DND-41 (cell line): ENCODE measurements around the gene TGM4.
"Not testable (repeated sequence)": the region's sequence is repeated elsewhere in the genome, so short reads cannot be mapped to it uniquely, and the experiment has no call there.

Source experiments
- EZH2 ChIP-seq: IDR thresholded peaks from 3 replicates; pipeline ENCODE4 v1.6.1; 2012; ENCODE audit warnings: borderline replicate concordance, low read depth, mild to moderate bottlenecking, moderate library complexity, low read length, inconsistent platforms; ENCODE audit not compliant: severe bottlenecking
- TF ChIP-seq, protein P1 (sequence below): IDR thresholded peaks from 2 replicates; pipeline ENCODE4 v1.5.1; 2012; ENCODE audit warnings: borderline replicate concordance, low read length, moderate library complexity, mild to moderate bottlenecking; ENCODE audit not compliant: poor library complexity, severe bottlenecking; ENCODE audit errors: extremely low read depth

DNA sequence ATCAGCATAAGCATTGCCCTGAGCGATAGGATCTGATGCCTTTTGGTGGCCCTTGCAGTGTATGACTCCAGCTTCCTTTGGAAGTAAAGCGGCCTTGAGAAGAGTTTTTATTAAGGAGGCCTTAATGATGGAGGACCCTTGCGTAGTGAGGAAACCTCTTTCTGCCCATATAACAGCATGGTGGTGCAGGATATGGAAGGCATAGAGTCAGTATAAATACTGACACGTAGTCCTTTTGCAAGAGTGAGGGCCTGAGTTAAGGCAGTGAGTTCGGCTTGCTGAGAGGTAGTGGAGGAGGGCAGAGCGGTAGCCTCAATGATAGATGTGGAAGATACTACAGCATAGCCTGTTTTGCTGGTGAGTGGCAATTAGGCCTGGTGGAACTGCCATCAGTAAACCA lies 17.7 kb upstream of the TGM4 start:
- TF ChIP-seq, protein P1, sequence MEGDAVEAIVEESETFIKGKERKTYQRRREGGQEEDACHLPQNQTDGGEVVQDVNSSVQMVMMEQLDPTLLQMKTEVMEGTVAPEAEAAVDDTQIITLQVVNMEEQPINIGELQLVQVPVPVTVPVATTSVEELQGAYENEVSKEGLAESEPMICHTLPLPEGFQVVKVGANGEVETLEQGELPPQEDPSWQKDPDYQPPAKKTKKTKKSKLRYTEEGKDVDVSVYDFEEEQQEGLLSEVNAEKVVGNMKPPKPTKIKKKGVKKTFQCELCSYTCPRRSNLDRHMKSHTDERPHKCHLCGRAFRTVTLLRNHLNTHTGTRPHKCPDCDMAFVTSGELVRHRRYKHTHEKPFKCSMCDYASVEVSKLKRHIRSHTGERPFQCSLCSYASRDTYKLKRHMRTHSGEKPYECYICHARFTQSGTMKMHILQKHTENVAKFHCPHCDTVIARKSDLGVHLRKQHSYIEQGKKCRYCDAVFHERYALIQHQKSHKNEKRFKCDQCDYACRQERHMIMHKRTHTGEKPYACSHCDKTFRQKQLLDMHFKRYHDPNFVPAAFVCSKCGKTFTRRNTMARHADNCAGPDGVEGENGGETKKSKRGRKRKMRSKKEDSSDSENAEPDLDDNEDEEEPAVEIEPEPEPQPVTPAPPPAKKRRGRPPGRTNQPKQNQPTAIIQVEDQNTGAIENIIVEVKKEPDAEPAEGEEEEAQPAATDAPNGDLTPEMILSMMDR, result not testable (repeated sequence)
- not testable (repeated sequence) for TF ChIP-seq EZH2
